ENCODE measurements around the gene RAPGEF5.

Gene RAPGEF5

GRCh38 chr7:22319424-22320403 lies 37.2 kb downstream of the RAPGEF5 start:
- Mint-ChIP-seq H3K36me3 (ENCODE audit: low read depth) (no peaks in the 10 kb centered on the region), H3K27ac (no peak overlapping the region), H3K4me3 (no peak overlapping the region), H3K27me3 (no peaks in the 10 kb centered on the region), H3K4me1 (ENCODE audit: low read depth) (no peaks in the 10 kb centered on the region), H3K9me3 (no peaks in the 10 kb centered on the region)
- DNase-seq = no peak

GRCh38 chr7:22318376-22318775 lies 38.6 kb downstream of the RAPGEF5 start:
- no peak for DNase-seq
- Mint-ChIP-seq H3K27ac (no peak overlapping the region), H3K4me1 (ENCODE audit: low read depth) (no peaks in the 10 kb centered on the region), H3K4me3 (no peak overlapping the region), H3K27me3 (peaks cover 4% of the 10 kb centered on the region), H3K36me3 (ENCODE audit: low read depth) (no peaks in the 10 kb centered on the region), H3K9me3 (no peaks in the 10 kb centered on the region)

GRCh38 chr7:22317632-22318031 lies 39.3 kb downstream of the RAPGEF5 start:
- Mint-ChIP-seq H3K4me1 (ENCODE audit: low read depth) (no peaks in the 10 kb centered on the region), H3K4me3 (no peak overlapping the region), H3K27me3 (peaks cover 4% of the 10 kb centered on the region), H3K27ac (no peak overlapping the region), H3K9me3 (no peaks in the 10 kb centered on the region), H3K36me3 (ENCODE audit: low read depth) (no peaks in the 10 kb centered on the region)
- DNase-seq = no peak

- Mint-ChIP-seq H3K36me3 (ENCODE audit: low read depth) (no peaks in the 10 kb centered on the region), H3K4me1 (ENCODE audit: low read depth) (no peaks in the 10 kb centered on the region), H3K9me3 (no peaks in the 10 kb centered on the region), H3K4me3 (no peak overlapping the region), H3K27me3 (peaks cover 4% of the 10 kb centered on the region), H3K27ac (no peak overlapping the region)
- no peak for DNase-seq
Observed at GRCh38 chr7:22316914-22317313, 40.0 kb downstream of the RAPGEF5 start.

- Mint-ChIP-seq H3K4me1 (ENCODE audit: low read depth) (no peaks in the 10 kb centered on the region), H3K27ac (no peak overlapping the region)
Observed at GRCh38 chr7:22307816-22308215, 49.1 kb downstream of the RAPGEF5 start.

GRCh38 chr7:22305706-22306105 lies 51.2 kb downstream of the RAPGEF5 start:
- Mint-ChIP-seq H3K27ac (no peak overlapping the region), H3K27me3 (no peaks in the 10 kb centered on the region), H3K4me3 (no peak overlapping the region), H3K4me1 (ENCODE audit: low read depth) (no peaks in the 10 kb centered on the region), H3K9me3 (no peaks in the 10 kb centered on the region), H3K36me3 (ENCODE audit: low read depth) (no peaks in the 10 kb centered on the region)
- DNase-seq = no peak

More at GRCh38 chr7:22307816-22308215, 49.1 kb downstream of the RAPGEF5 start:
- no peak for DNase-seq
- H3K4me3 Mint-ChIP-seq = no peak overlapping the region
- H3K27me3 Mint-ChIP-seq = no peaks in the 10 kb centered on the region
- no peaks in the 10 kb centered on the region for H3K9me3 Mint-ChIP-seq
- no peaks in the 10 kb centered on the region for H3K36me3 Mint-ChIP-seq (ENCODE audit: low read depth)

- no peak overlapping the region for H3K27ac Mint-ChIP-seq
- H3K36me3 Mint-ChIP-seq (ENCODE audit: low read depth) = no peaks in the 10 kb centered on the region
- H3K27me3 Mint-ChIP-seq = no peaks in the 10 kb centered on the region
- no peak for DNase-seq
- no peaks in the 10 kb centered on the region for H3K4me1 Mint-ChIP-seq (ENCODE audit: low read depth)
- H3K9me3 Mint-ChIP-seq = peaks cover 2% of the 10 kb centered on the region
- no peak overlapping the region for H3K4me3 Mint-ChIP-seq
Observed at GRCh38 chr7:22302951-22303423, 54.0 kb downstream of the RAPGEF5 start.

- peaks cover 2% of the 10 kb centered on the region for H3K9me3 Mint-ChIP-seq
- H3K4me3 Mint-ChIP-seq = no peak overlapping the region
- no peak for DNase-seq
- H3K36me3 Mint-ChIP-seq (ENCODE audit: low read depth) = no peaks in the 10 kb centered on the region
- no peaks in the 10 kb centered on the region for H3K4me1 Mint-ChIP-seq (ENCODE audit: low read depth)
- H3K27ac Mint-ChIP-seq = no peak overlapping the region
- no peaks in the 10 kb centered on the region for H3K27me3 Mint-ChIP-seq
Observed at GRCh38 chr7:22302193-22302592, 54.8 kb downstream of the RAPGEF5 start.

- H3K4me1 Mint-ChIP-seq (ENCODE audit: low read depth) = no peaks in the 10 kb centered on the region
- no peak for DNase-seq
- no peaks in the 10 kb centered on the region for H3K27me3 Mint-ChIP-seq
- no peak overlapping the region for H3K4me3 Mint-ChIP-seq
- H3K36me3 Mint-ChIP-seq (ENCODE audit: low read depth) = no peaks in the 10 kb centered on the region
- no peak overlapping the region for H3K27ac Mint-ChIP-seq
- H3K9me3 Mint-ChIP-seq = peaks cover 2% of the 10 kb centered on the region
Observed at GRCh38 chr7:22301790-22302189, 55.2 kb downstream of the RAPGEF5 start.

- DNase-seq = no peak
- H3K4me1 Mint-ChIP-seq (ENCODE audit: low read depth) = no peaks in the 10 kb centered on the region
- H3K27me3 Mint-ChIP-seq = no peaks in the 10 kb centered on the region
- no peak overlapping the region for H3K27ac Mint-ChIP-seq
- H3K9me3 Mint-ChIP-seq = peaks cover 2% of the 10 kb centered on the region
- no peaks in the 10 kb centered on the region for H3K36me3 Mint-ChIP-seq (ENCODE audit: low read depth)
- no peak overlapping the region for H3K4me3 Mint-ChIP-seq
Observed at GRCh38 chr7:22300839-22301238, 56.1 kb downstream of the RAPGEF5 start.

GRCh38 chr7:22296916-22297315 lies 60.0 kb downstream of the RAPGEF5 start:
- Mint-ChIP-seq H3K9me3 (peaks cover 2% of the 10 kb centered on the region), H3K4me3 (no peak overlapping the region), H3K27me3 (peaks cover 5% of the 10 kb centered on the region), H3K4me1 (ENCODE audit: low read depth) (peaks cover 9% of the 10 kb centered on the region), H3K27ac (no peak overlapping the region), H3K36me3 (ENCODE audit: low read depth) (no peaks in the 10 kb centered on the region)
- no peak for DNase-seq

GRCh38 chr7:22296265-22296566 lies 60.7 kb downstream of the RAPGEF5 start:
- no peak for DNase-seq
- no peak overlapping the region for H3K27ac Mint-ChIP-seq
- peaks cover 9% of the 10 kb centered on the region for H3K4me1 Mint-ChIP-seq (ENCODE audit: low read depth)
- no peaks in the 10 kb centered on the region for H3K36me3 Mint-ChIP-seq (ENCODE audit: low read depth)
- no peak overlapping the region for H3K4me3 Mint-ChIP-seq
- H3K9me3 Mint-ChIP-seq = peaks cover 2% of the 10 kb centered on the region
- H3K27me3 Mint-ChIP-seq = peaks cover 5% of the 10 kb centered on the region

GRCh38 chr7:22295402-22296264 lies 61.3 kb downstream of the RAPGEF5 start:
- no peak for DNase-seq
- Mint-ChIP-seq H3K4me1 (ENCODE audit: low read depth) (peaks cover 9% of the 10 kb centered on the region), H3K27ac (no peak overlapping the region), H3K9me3 (peaks cover 2% of the 10 kb centered on the region), H3K4me3 (no peak overlapping the region), H3K27me3 (peaks cover 5% of the 10 kb centered on the region), H3K36me3 (ENCODE audit: low read depth) (no peaks in the 10 kb centered on the region)

GRCh38 chr7:22292531-22292930 lies 64.4 kb downstream of the RAPGEF5 start:
- Mint-ChIP-seq H3K4me1 (ENCODE audit: low read depth) (peaks cover 9% of the 10 kb centered on the region), H3K9me3 (no peaks in the 10 kb centered on the region), H3K27me3 (peaks cover 11% of the 10 kb centered on the region), H3K4me3 (no peak overlapping the region), H3K36me3 (ENCODE audit: low read depth) (no peaks in the 10 kb centered on the region), H3K27ac (no peak overlapping the region)
- DNase-seq = no peak

GRCh38 chr7:22291977-22292376 lies 65.0 kb downstream of the RAPGEF5 start:
- no peak overlapping the region for H3K27ac Mint-ChIP-seq
- no peak overlapping the region for H3K4me3 Mint-ChIP-seq
- peaks cover 9% of the 10 kb centered on the region for H3K4me1 Mint-ChIP-seq (ENCODE audit: low read depth)
- H3K36me3 Mint-ChIP-seq (ENCODE audit: low read depth) = no peaks in the 10 kb centered on the region
- no peaks in the 10 kb centered on the region for H3K9me3 Mint-ChIP-seq
- peaks cover 11% of the 10 kb centered on the region for H3K27me3 Mint-ChIP-seq
- no peak for DNase-seq

Measured in activated T-cell treated with anti-CD3 and anti-CD28 coated beads, Interleukin-2, amount 50 U/mL, for 24 hours (primary cell).